ENCODE data around the gene PET100.

DNA sequence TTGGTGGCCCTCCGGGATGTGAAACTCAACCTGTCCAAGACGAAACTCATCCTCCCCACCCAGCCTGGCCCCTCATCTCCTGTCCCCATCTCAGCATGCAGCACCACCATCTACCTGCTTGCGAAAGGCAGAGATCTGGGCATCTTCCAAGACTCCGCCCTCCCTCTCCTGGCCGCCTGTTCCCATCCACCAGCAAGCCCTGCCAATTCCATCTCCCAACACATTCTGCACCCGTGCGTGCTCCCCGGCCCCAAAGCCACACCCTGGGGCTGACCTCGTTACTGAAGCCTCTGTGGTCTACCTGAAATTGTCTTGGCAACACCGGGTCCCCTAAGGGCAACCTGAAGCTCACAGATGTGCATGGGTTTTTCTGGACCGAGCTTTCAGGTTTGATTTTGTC lies 47.1 kb upstream of the PET100 start:
- TF ChIP-seq, protein P1, sequence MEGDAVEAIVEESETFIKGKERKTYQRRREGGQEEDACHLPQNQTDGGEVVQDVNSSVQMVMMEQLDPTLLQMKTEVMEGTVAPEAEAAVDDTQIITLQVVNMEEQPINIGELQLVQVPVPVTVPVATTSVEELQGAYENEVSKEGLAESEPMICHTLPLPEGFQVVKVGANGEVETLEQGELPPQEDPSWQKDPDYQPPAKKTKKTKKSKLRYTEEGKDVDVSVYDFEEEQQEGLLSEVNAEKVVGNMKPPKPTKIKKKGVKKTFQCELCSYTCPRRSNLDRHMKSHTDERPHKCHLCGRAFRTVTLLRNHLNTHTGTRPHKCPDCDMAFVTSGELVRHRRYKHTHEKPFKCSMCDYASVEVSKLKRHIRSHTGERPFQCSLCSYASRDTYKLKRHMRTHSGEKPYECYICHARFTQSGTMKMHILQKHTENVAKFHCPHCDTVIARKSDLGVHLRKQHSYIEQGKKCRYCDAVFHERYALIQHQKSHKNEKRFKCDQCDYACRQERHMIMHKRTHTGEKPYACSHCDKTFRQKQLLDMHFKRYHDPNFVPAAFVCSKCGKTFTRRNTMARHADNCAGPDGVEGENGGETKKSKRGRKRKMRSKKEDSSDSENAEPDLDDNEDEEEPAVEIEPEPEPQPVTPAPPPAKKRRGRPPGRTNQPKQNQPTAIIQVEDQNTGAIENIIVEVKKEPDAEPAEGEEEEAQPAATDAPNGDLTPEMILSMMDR (conservative IDR thresholded peaks at IDR 0.05; ENCODE audit: low read depth, low read length), result no peak
- no peak for TF ChIP-seq EZH2 (IDR thresholded peaks at IDR 0.05; ENCODE audit: borderline replicate concordance, low read depth, low read length, poor library complexity, severe bottlenecking)
